Endodermal cell (in vitro differentiated cells): Measurements from ENCODE around the gene ITGB3. TPM values are rescaled to one million over a fixed set of nuclear protein-coding genes. Genes with fewer than 3 reads are reported as not detected.

Experiments used
- DNase-seq: peaks from one replicate; pipeline ENCODE4 v3.0.0-alpha.2; 2017
- H3K27ac ChIP-seq: 2 replicates; pipeline ENCODE4 v1.5.1; 2013; ENCODE audit warnings: mild to moderate bottlenecking, low read depth, low read length, moderate library complexity
- H3K27me3 ChIP-seq: 2 replicates; pipeline ENCODE4 v1.6.1; 2013; ENCODE audit warnings: mild to moderate bottlenecking, low read length, moderate library complexity; ENCODE audit not compliant: insufficient read depth, control insufficient read depth, poor library complexity, severe bottlenecking
- H3K36me3 ChIP-seq: 2 replicates; pipeline ENCODE4 v1.7.0; 2013; ENCODE audit warnings: mild to moderate bottlenecking, low read length, moderate library complexity; ENCODE audit not compliant: control insufficient read depth, insufficient read depth
- H3K4me1 ChIP-seq: one replicate; pipeline ENCODE4 v1.7.0; 2013; ENCODE audit warnings: low read length; ENCODE audit not compliant: control insufficient read depth, insufficient read depth
- H3K4me3 ChIP-seq: 2 replicates; pipeline ENCODE4 v1.5.1; 2013; ENCODE audit warnings: mild to moderate bottlenecking, low read length, moderate library complexity
- H3K9ac ChIP-seq: 2 replicates; pipeline ENCODE4 v1.6.1; 2013; ENCODE audit warnings: mild to moderate bottlenecking, low read length, moderate library complexity; ENCODE audit not compliant: poor library complexity, severe bottlenecking; ENCODE audit errors: extremely low read depth
- H3K9me3 ChIP-seq: 2 replicates; pipeline ENCODE4 v1.6.1; 2013; ENCODE audit warnings: mild to moderate bottlenecking, low read length, moderate library complexity; ENCODE audit not compliant: control insufficient read depth
- H3K27ac Mint-ChIP-seq: 2 replicates; pipeline ENCODE4 v1.8.0; 2020; ENCODE audit warnings: mixed read lengths
- H3K27me3 Mint-ChIP-seq: 2 replicates; pipeline ENCODE4 v1.8.0; 2021; ENCODE audit warnings: mild to moderate bottlenecking, mixed read lengths; ENCODE audit not compliant: insufficient read depth
- H3K36me3 Mint-ChIP-seq: 2 replicates; pipeline ENCODE4 v1.8.0; 2020; ENCODE audit warnings: low read depth, mixed read lengths
- H3K4me1 Mint-ChIP-seq: 2 replicates; pipeline ENCODE4 v1.8.0; 2020; ENCODE audit warnings: mixed read lengths
- H3K4me3 Mint-ChIP-seq: 2 replicates; pipeline ENCODE4 v1.8.0; 2020; ENCODE audit warnings: mild to moderate bottlenecking, moderate library complexity, mixed read lengths
- H3K9me3 Mint-ChIP-seq: 2 replicates; pipeline ENCODE4 v1.8.0; 2020; ENCODE audit warnings: mild to moderate bottlenecking, mixed read lengths
- CTCF ChIP-seq: fragments of 200-600 bp; sonication (generic); conservative IDR thresholded peaks from 2 replicates; pipeline ENCODE4 v1.5.0; 2021; ENCODE audit warnings: antibody characterized with exemption, mild to moderate bottlenecking
- WGBS, 2 experiments: methylation state at CpG; one replicate each; pipeline versions ENCODE4 v1.1.5 to v1.1.7; 2013; ENCODE audit warnings: missing lambda C conversion rate in 2 of 2, mixed read lengths in 1 of 2; ENCODE audit not compliant: insufficient coverage in 1 of 2, insufficient read length in 1 of 2; 5-methylcytosine and 5-hydroxymethylcytosine counted together
- total RNA-seq, 2 donors: library from RNA; stranded (reverse); fragmentation: NEBNext Ultra II Directional in 1 of 2; extraction: Animal tissue kit (Norgen Biotek cat#: 25700) in 1 of 2; gene quantifications; 2 replicates in 1 of 2; 3 replicates in 1 of 2; pipeline ENCODE4 v1.2.1, GENCODE V29; 2021

ITGB3 gene
- total RNA-seq, 2 donors from 2014 or later = 0.51 to 0.73 TPM

GRCh38 chr17:47315451-47316266 lies 62.0 kb downstream of the ITGB3 start:
- H3K4me3 ChIP-seq = no peak overlapping the region
- Mint-ChIP-seq H3K27ac (no peak overlapping the region), H3K4me3 (no peak overlapping the region), H3K27me3 (no peaks in the 10 kb centered on the region), H3K9me3 (peaks cover under 1% of the 10 kb centered on the region), H3K4me1 (peaks cover 20% of the 10 kb centered on the region), H3K36me3 (no peaks in the 10 kb centered on the region)
- WGBS, 2 experiments = 47 to 71% methylated on average over 4 to 6 of the region's 7 CpGs
- peak; percentile 93 for TF ChIP-seq CTCF
- no peaks in the 10 kb centered on the region for H3K36me3 ChIP-seq
- H3K27me3 ChIP-seq = no peaks in the 10 kb centered on the region
- H3K27ac ChIP-seq = no peak overlapping the region
- no peak overlapping the region for H3K9ac ChIP-seq
- DNase-seq = peak; percentile 71
- peaks cover 8% of the 10 kb centered on the region for H3K4me1 ChIP-seq
- peaks cover 2% of the 10 kb centered on the region for H3K9me3 ChIP-seq

- WGBS, 2 experiments = 54 to 60% methylated on average over 1 to 3 of the region's 3 CpGs
- Histone ChIP-seq H3K27ac (no peak overlapping the region), H3K4me1 (peaks cover 3% of the 10 kb centered on the region), H3K9ac (no peak overlapping the region), H3K27me3 (no peaks in the 10 kb centered on the region), H3K4me3 (no peak overlapping the region), H3K36me3 (no peaks in the 10 kb centered on the region), H3K9me3 (peaks cover 9% of the 10 kb centered on the region)
- no peak for DNase-seq
- peaks cover 4% of the 10 kb centered on the region for H3K27me3 Mint-ChIP-seq
- peaks cover 7% of the 10 kb centered on the region for H3K9me3 Mint-ChIP-seq
- peaks cover 13% of the 10 kb centered on the region for H3K4me1 Mint-ChIP-seq
- H3K4me3 Mint-ChIP-seq = no peak overlapping the region
- H3K27ac Mint-ChIP-seq = no peak overlapping the region
- TF ChIP-seq CTCF = no peak
- H3K36me3 Mint-ChIP-seq = no peaks in the 10 kb centered on the region
These were observed 62.7 kb downstream of the ITGB3 start for GRCh38 chr17:47316311-47316710.

GRCh38 chr17:47317119-47317518 lies 63.5 kb downstream of the ITGB3 start:
- Histone ChIP-seq H3K4me1 (peaks cover 3% of the 10 kb centered on the region), H3K9ac (no peak overlapping the region), H3K4me3 (no peak overlapping the region), H3K36me3 (no peaks in the 10 kb centered on the region), H3K27ac (no peak overlapping the region), H3K9me3 (peaks cover 10% of the 10 kb centered on the region), H3K27me3 (no peaks in the 10 kb centered on the region)
- Mint-ChIP-seq H3K4me3 (no peak overlapping the region), H3K27me3 (peaks cover 5% of the 10 kb centered on the region), H3K27ac (no peak overlapping the region), H3K36me3 (no peaks in the 10 kb centered on the region), H3K4me1 (peaks cover 9% of the 10 kb centered on the region), H3K9me3 (peaks cover 9% of the 10 kb centered on the region)
- 80 to 89% methylated on average over 2 of the region's 2 CpGs for WGBS, 2 experiments
- peak; percentile 40 for DNase-seq
- no peak for TF ChIP-seq CTCF
